ENCODE results near the gene CTTN. TPM values are rescaled to one million over a fixed set of nuclear protein-coding genes. Genes with fewer than 3 reads are reported as not detected.

The CTTN gene
- total and polyA plus RNA-seq, 2 of the 13 experiments (the other 11 are each of a cell fraction or from before 2014, with no cell fraction given) = 84.4 to 114 TPM

DNA sequence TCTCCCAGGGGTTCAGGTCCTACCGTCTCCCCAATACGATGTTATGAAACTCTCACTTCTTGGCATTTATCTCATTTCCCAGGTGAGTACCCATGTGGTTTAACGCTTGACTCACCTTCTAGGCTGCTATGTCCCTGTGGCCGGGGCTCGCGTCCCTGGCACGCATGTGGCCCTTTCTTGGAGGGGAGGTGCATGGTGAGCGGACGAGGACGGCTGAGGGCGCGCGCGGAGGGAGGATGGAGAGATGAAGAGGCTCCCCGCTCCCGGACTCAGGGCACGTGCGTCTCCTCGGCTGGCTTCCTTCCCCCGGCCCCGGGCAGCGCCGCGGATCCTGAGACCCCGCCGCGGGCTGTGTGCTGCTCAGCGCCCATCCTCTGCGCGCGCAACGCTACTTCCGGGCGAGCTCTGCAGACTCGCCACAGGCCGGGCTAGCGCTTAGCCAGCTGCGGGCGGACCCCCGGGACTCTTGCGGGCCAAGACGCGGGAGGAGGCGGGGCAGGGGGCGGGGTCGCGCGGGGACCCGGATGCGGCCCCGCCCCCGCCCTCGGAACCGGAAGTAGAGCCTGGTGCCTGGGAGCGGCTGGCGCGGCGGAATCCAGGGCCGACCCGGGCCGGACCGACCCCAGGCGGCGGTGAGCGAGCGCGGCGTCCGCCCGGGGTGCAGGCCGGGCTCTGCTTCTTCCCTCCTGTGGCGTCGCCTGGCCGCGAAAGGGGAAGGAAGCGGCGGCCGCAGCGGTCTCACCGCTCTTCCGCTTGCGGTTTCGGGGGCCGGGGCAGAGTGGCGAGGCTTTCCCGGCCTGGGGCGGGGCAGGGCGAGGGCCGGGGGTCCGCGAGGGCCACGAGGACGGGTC is at the start of gene CTTN (continued):
- TF ChIP-seq, protein P1, sequence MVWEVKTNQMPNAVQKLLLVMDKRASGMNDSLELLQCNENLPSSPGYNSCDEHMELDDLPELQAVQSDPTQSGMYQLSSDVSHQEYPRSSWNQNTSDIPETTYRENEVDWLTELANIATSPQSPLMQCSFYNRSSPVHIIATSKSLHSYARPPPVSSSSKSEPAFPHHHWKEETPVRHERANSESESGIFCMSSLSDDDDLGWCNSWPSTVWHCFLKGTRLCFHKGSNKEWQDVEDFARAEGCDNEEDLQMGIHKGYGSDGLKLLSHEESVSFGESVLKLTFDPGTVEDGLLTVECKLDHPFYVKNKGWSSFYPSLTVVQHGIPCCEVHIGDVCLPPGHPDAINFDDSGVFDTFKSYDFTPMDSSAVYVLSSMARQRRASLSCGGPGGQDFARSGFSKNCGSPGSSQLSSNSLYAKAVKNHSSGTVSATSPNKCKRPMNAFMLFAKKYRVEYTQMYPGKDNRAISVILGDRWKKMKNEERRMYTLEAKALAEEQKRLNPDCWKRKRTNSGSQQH (CRISPR knock-in tag; IDR thresholded peaks at IDR 0.05; ENCODE audit: low read depth) = 0 out of 2 replicates have a peak, but pooled peaks have one; percentile 33
- TF ChIP-seq JDP2 (CRISPR knock-in tag; IDR thresholded peaks at IDR 0.05; ENCODE audit: borderline replicate concordance) (no peak), DPF2 (CRISPR knock-in tag; IDR thresholded peaks at IDR 0.05; ENCODE audit: borderline replicate concordance, low read depth) (no peak), FOXJ3 (CRISPR knock-in tag; IDR thresholded peaks at IDR 0.05; ENCODE audit: borderline replicate concordance) (no peak), GABPA (IDR thresholded peaks at IDR 0.05; ENCODE audit: low read depth, low read length) (peak; percentile 80), GABPA (CRISPR knock-in tag; IDR thresholded peaks at IDR 0.05; ENCODE audit: low read depth) (peak; percentile 74), MAZ (IDR thresholded peaks at IDR 0.05; ENCODE audit: borderline replicate concordance, low read depth, low read length) (peak; percentile 18), MAZ (CRISPR knock-in tag; IDR thresholded peaks at IDR 0.05; ENCODE audit: low read depth) (peak; percentile 65; the same call in 1 of the 2 replicates), TBP (CRISPR knock-in tag; IDR thresholded peaks at IDR 0.05) (no peak), ZNF451 (CRISPR knock-in tag; IDR thresholded peaks at IDR 0.05) (no peak), HCFC1 (IDR thresholded peaks at IDR 0.05; ENCODE audit: low read depth, low read length) (no peak), SOX6 (IDR thresholded peaks at IDR 0.05) (no peak), SOX6 (CRISPR knock-in tag; IDR thresholded peaks at IDR 0.05) (peak; percentile 54; the same call in 1 of the 2 replicates), ZNF205 (CRISPR knock-in tag; IDR thresholded peaks at IDR 0.05) (peak; percentile 45; the same call in 1 of the 2 replicates), ZNF7 (CRISPR knock-in tag; IDR thresholded peaks at IDR 0.05) (no peak), YEATS2 (CRISPR knock-in tag; IDR thresholded peaks at IDR 0.05; ENCODE audit: borderline replicate concordance) (peak; percentile 71; the same call in 1 of the 2 replicates), TEAD2 (CRISPR knock-in tag; IDR thresholded peaks at IDR 0.05) (no peak), ZNF772 (CRISPR knock-in tag; IDR thresholded peaks at IDR 0.05) (no peak; the same call in 1 of the 2 replicates), ZNF3 (CRISPR knock-in tag; IDR thresholded peaks at IDR 0.05) (no peak), ARNT2 (CRISPR knock-in tag; IDR thresholded peaks at IDR 0.05; ENCODE audit: low read depth) (peak; percentile 73), RFX3 (CRISPR knock-in tag; IDR thresholded peaks at IDR 0.05) (no peak), ZNF83 (CRISPR knock-in tag; IDR thresholded peaks at IDR 0.05; ENCODE audit: borderline replicate concordance) (peak; percentile 27; the same call in 1 of the 2 replicates), ZNF234 (CRISPR knock-in tag; conservative IDR thresholded peaks at IDR 0.05) (no peak), ZNF841 (CRISPR knock-in tag; IDR thresholded peaks at IDR 0.05; ENCODE audit: borderline replicate concordance) (no peak)
- TF ChIP-seq, protein P2, sequence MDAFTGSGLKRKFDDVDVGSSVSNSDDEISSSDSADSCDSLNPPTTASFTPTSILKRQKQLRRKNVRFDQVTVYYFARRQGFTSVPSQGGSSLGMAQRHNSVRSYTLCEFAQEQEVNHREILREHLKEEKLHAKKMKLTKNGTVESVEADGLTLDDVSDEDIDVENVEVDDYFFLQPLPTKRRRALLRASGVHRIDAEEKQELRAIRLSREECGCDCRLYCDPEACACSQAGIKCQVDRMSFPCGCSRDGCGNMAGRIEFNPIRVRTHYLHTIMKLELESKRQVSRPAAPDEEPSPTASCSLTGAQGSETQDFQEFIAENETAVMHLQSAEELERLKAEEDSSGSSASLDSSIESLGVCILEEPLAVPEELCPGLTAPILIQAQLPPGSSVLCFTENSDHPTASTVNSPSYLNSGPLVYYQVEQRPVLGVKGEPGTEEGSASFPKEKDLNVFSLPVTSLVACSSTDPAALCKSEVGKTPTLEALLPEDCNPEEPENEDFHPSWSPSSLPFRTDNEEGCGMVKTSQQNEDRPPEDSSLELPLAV (CRISPR knock-in tag; conservative IDR thresholded peaks at IDR 0.05; ENCODE audit: low read depth) = no peak
- TF ChIP-seq, protein P3, sequence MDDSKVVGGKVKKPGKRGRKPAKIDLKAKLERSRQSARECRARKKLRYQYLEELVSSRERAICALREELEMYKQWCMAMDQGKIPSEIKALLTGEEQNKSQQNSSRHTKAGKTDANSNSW (CRISPR knock-in tag; IDR thresholded peaks at IDR 0.05; ENCODE audit: borderline replicate concordance) = no peak
- TF ChIP-seq, protein P4, sequence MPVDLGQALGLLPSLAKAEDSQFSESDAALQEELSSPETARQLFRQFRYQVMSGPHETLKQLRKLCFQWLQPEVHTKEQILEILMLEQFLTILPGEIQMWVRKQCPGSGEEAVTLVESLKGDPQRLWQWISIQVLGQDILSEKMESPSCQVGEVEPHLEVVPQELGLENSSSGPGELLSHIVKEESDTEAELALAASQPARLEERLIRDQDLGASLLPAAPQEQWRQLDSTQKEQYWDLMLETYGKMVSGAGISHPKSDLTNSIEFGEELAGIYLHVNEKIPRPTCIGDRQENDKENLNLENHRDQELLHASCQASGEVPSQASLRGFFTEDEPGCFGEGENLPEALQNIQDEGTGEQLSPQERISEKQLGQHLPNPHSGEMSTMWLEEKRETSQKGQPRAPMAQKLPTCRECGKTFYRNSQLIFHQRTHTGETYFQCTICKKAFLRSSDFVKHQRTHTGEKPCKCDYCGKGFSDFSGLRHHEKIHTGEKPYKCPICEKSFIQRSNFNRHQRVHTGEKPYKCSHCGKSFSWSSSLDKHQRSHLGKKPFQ (CRISPR knock-in tag; IDR thresholded peaks at IDR 0.05; ENCODE audit: insufficient replicate concordance) = peak; percentile 52

Data from HepG2 (cell line).